ENCODE results near the gene SLC16A4. TPM values are rescaled to one million over a fixed set of nuclear protein-coding genes. Genes with fewer than 3 reads are reported as not detected.

SLC16A4 gene
- total RNA-seq, 4 donors from 2014 or later = 1.2 to 3.5 (median 2.9) TPM

DNA sequence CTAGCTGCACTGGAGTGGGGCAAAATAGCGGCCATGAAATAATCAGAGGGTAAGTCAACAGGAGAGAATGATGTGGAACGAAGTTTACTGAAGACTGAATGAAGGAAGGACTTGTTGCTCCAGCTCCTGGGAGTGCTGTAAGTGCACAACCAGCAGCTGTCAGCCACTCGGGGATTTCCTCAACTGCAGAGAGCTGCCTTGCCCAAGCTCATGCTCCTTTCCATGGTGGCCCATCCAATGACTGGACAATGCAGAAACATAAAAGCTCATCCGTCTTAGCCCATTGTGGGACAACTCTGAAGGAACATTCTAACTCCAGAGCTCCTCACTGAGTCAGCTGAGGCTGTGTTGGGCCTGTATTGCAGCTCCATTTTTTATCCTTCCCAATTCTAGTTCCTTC, 72.8 kb downstream of the SLC16A4 start:
- ATAC-seq (no peak), DNase-seq (no peak)
- no peak for TF ChIP-seq POLR2A (IDR thresholded peaks at IDR 0.05)
- TF ChIP-seq CTCF (IDR thresholded peaks at IDR 0.05 in 4 of 5, conservative IDR thresholded peaks at IDR 0.05 in 1 of 5) = no peak
- Histone ChIP-seq H3K9me3 (no peaks in the 10 kb centered on the region), H3K27ac (no peak overlapping the region), H3K27me3 (no peaks in the 10 kb centered on the region), H3K4me3 (no peak overlapping the region), H3K36me3 (no peaks in the 10 kb centered on the region), H3K4me1 (no peaks in the 10 kb centered on the region)
- intact Hi-C loops (cut with DNase I; ENCODE audit: low total_unique reads) (no loop called here), in situ Hi-C loops (cut with MboI; ENCODE audit: low sequenced_read_pairs in 4 of 4) (loop anchor here in 1 of 4 donors (10.0 kb wide), 1 partner anchor 137 kb away; the partner anchor contains the start of gene PROK1)

DNA sequence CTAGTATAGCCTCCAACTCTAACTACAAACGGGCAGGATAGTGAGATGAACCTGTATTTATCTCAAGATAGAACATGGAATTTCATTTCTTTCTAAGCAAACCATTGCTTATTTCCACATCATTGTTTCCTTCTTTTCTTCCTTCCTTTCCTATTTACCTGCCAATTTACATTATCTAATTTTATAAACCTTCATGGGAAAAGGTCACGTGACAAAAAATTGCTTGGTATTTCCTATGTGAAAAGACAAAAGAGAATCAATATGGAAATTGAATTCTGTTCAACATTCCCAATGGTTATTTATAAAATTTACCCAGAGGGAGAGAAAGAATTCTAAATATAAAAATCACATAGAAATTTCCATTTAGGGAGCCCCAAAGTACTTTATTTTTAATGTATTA, 74.1 kb downstream of the SLC16A4 start:
- Histone ChIP-seq H3K27me3 (no peaks in the 10 kb centered on the region), H3K9me3 (no peaks in the 10 kb centered on the region), H3K4me3 (no peak overlapping the region), H3K36me3 (no peaks in the 10 kb centered on the region), H3K27ac (no peak overlapping the region), H3K4me1 (peaks cover 4 to 5% of the 10 kb centered on the region in 2 donors)
- in situ Hi-C loops (cut with MboI; ENCODE audit: low sequenced_read_pairs in 4 of 4) (loop anchor here in 1 of 4 donors (10.0 kb wide), 1 partner anchor 138 kb away; the partner anchor contains the start of gene PROK1), intact Hi-C loops (cut with DNase I; ENCODE audit: low total_unique reads) (no loop called here)
- no peak for ATAC-seq
- DNase-seq = no peak
- TF ChIP-seq CTCF (IDR thresholded peaks at IDR 0.05 in 4 of 5, conservative IDR thresholded peaks at IDR 0.05 in 1 of 5) (no peak), POLR2A (IDR thresholded peaks at IDR 0.05) (no peak)

Other genes starting within 250 kb of the SLC16A4 start
- under 1 TPM in 2 of 4 donors, not detected in 2; 0.02 to 0.03 TPM for gene SLC6A17, start 240.5 kb downstream of the SLC16A4 start, total RNA-seq
- 1 to 10 TPM; 3.1 to 9.1 (median 4.1) TPM for gene KCNC4, start 180.7 kb downstream of the SLC16A4 start, total RNA-seq
- 10 to 100 TPM; 27.8 to 44.9 (median 30.2) TPM for gene RBM15, start 51.6 kb downstream of the SLC16A4 start, total RNA-seq
- gene LAMTOR5, start 16.7 kb upstream of the SLC16A4 start, total RNA-seq = 100 to 1,000 TPM; 116 to 203 (median 153) TPM
- gene PROK1, start 60.1 kb upstream of the SLC16A4 start, total RNA-seq = 1 to 10 TPM in 3 of 4 donors, under 1 TPM in 1; 0.38 to 2.8 (median 1.6) TPM
- gene KCNA10, start 128.1 kb upstream of the SLC16A4 start, total RNA-seq = not detected
- gene KCNA2, start 215.3 kb upstream of the SLC16A4 start, total RNA-seq = 1 to 10 TPM in 2 of 4 donors, under 1 TPM in 2; 0.31 to 2.9 (median 1.0) TPM

All from gastrocnemius medialis (tissue), 4 donors.